Measurements from ENCODE around the gene FXYD1.

FXYD1 gene

GRCh38 chr19:35108730-35109129 is 29.9 kb upstream of the FXYD1 start:
- DNase-seq, result no peak

GRCh38 chr19:35109395-35110112 is 29.1 kb upstream of the FXYD1 start:
- no peak for DNase-seq

GRCh38 chr19:35110974-35111373 is 27.6 kb upstream of the FXYD1 start:
- no peak for DNase-seq

- DNase-seq, result no peak
These were observed 25.5 kb upstream of the FXYD1 start for GRCh38 chr19:35112995-35113688.

- peak; percentile 64 for DNase-seq
These were observed 24.1 kb upstream of the FXYD1 start for GRCh38 chr19:35114353-35115176.

GRCh38 chr19:35115177-35115951 is 23.3 kb upstream of the FXYD1 start, which contains the start of gene FXYD3:
FXYD3 (plus strand) TSS chr19:35115823; CDS start chr19:35119377, 3,554 bp downstream.
- DNase-seq, result no peak

- DNase-seq, result no peak
These were observed 22.4 kb upstream of the FXYD1 start for GRCh38 chr19:35116072-35116801.

GRCh38 chr19:35117116-35117515 is 21.5 kb upstream of the FXYD1 start:
- DNase-seq, result peak; percentile 38

- no peak for DNase-seq
These were observed 20.8 kb upstream of the FXYD1 start for GRCh38 chr19:35117799-35118198.

GRCh38 chr19:35118268-35119020 is 20.2 kb upstream of the FXYD1 start:
- DNase-seq, result no peak

- no peak for DNase-seq
These were observed 19.5 kb upstream of the FXYD1 start for GRCh38 chr19:35119091-35119490.

- no peak for DNase-seq
These were observed 19.0 kb upstream of the FXYD1 start for GRCh38 chr19:35119578-35120155.

- DNase-seq, result peak; percentile 91
These were observed 18.1 kb upstream of the FXYD1 start for GRCh38 chr19:35120492-35120891.

- no peak for DNase-seq
These were observed 17.7 kb upstream of the FXYD1 start for GRCh38 chr19:35120898-35121297.

- peak; percentile 54 for DNase-seq
These were observed 15.7 kb upstream of the FXYD1 start for GRCh38 chr19:35122687-35123551.

- DNase-seq, result peak; percentile 29
These were observed 15.1 kb upstream of the FXYD1 start for GRCh38 chr19:35123573-35123972.

GRCh38 chr19:35124098-35125060 is 14.2 kb upstream of the FXYD1 start:
- peak; percentile 93 for DNase-seq

- DNase-seq, result no peak
These were observed 13.3 kb upstream of the FXYD1 start for GRCh38 chr19:35125270-35125717.

Measured in NCI-H2171 treated with DMSO at 0.1 percent for 48 hours (cell line).